HG03565 (cell line): ENCODE measurements around the gene NPW.
"Not testable (repeated sequence)": the region's sequence is repeated elsewhere in the genome, so short reads cannot be mapped to it uniquely, and the experiment has no call there.

ENCODE experiments used
- ATAC-seq: cut with Tn5 transposase; IDR thresholded peaks from one replicate; pipeline ENCODE4 v1.9.1; 2021; ENCODE audit warnings: mild to moderate bottlenecking, moderate library complexity; ENCODE audit not compliant: unreplicated experiment

Gene NPW

DNA sequence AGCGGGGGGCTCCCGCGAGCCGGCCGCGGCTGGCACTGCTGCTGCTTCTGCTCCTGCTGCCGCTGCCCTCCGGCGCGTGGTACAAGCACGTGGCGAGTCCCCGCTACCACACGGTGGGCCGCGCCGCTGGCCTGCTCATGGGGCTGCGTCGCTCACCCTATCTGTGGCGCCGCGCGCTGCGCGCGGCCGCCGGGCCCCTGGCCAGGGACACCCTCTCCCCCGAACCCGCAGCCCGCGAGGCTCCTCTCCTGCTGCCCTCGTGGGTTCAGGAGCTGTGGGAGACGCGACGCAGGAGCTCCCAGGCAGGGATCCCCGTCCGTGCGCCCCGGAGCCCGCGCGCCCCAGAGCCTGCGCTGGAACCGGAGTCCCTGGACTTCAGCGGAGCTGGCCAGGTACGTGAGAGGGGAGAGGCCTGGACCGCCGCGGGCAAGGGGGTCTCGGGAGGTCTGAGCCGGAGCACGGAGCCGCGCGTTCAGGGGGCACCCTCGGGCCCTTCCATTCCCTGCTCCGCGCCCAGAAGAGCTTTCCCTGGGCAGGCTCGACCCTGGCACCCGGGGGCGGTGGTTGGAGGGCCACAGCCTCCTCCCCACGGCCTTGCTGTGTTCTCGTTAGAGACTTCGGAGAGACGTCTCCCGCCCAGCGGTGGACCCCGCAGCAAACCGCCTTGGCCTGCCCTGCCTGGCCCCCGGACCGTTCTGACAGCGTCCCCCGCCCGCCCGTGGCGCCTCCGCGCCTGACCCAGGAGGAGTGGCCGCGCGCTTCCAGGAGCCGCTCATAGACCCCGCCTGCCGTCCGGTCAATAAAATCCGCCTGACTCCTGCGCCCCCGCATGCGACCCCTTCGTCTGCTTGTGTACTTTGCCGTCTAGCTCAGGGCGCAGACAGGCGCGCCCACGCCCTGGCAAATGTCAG lies 591 bp downstream of the NPW start:
- no peak for ATAC-seq

GRCh38 chr16:2022723-2023091 lies 3.1 kb downstream of the NPW start:
- ATAC-seq: no peak

GRCh38 chr16:2023092-2024031 lies 3.8 kb downstream of the NPW start:
- peak; percentile 70 for ATAC-seq

DNA sequence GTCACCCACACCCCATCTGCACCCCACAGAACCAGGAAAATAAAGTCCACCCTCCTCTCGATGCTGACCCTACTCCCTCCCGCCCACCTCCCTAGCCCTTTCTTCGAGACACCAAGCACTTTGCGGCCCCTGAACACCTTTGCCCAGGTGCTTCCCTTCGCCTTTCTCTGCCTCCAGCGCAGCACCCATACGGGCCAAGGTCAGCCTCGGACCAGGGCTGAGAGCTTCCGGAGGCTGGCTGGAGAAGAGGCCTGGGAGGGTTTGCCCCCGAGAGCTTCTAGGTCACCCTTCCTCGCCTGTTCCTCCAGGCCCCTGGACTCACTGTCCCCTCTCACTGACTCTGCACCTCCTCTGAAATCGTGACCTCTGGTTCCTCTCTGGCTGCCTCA lies 4.4 kb downstream of the NPW start:
- ATAC-seq: no peak

DNA sequence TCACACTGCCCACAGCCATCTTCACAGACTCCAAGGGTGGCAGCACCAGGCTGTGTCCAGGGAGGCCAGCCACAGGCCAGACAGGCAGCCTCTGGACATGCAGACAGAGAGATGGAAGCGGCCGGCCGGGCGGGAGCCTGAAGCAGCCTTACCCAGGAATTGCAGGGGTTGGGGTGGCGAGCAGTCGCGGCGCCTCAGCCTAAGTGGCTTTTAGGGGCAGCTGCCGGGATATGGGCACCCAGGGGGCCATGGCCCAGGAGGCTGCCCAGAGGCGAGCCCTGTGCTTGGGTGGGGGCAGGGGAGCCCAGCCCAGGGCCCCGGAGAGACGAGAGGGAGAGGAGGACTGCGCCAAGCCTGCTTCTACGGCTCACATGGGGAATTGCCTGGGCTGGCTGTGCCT lies 5.7 kb downstream of the NPW start:
- ATAC-seq: no peak

GRCh38 chr16:2025878-2026460 lies 6.4 kb downstream of the NPW start:
- ATAC-seq: no peak

DNA sequence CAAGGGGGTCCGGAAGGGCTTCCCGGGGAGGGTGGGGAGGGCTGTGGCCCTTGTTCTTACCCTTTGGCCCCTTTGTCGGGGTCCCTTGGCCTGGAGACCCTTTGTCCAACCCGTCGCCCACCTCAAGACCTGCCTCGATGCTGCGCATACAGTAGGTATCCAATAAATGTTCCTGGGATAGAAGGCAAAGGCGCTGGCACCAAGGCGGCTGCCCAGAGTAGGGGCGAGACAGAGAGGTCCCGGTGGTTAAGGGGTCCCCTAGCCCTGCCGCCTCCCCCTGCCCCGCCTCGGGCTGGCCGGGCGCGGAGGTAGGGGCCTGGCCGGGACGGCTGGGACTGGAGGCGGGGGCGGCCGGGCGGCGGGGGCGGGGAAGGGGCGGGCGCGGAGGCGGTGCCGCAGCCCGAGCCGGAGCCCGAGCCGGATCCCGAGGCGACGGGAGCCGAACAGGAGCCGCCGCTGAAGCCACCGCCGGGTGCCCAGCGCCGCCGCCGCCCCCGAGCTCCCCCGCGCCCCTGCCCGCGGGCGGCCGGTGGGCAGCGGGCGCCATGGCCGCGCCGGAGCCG lies 7.0 kb downstream of the NPW start, which contains the start of gene NHERF2:
Gene NHERF2, plus strand, starts transcription at position 442 of the 563 bp plus-strand sequence. Its CDS starts 104 bp downstream, at position 546.
- no peak for ATAC-seq

DNA sequence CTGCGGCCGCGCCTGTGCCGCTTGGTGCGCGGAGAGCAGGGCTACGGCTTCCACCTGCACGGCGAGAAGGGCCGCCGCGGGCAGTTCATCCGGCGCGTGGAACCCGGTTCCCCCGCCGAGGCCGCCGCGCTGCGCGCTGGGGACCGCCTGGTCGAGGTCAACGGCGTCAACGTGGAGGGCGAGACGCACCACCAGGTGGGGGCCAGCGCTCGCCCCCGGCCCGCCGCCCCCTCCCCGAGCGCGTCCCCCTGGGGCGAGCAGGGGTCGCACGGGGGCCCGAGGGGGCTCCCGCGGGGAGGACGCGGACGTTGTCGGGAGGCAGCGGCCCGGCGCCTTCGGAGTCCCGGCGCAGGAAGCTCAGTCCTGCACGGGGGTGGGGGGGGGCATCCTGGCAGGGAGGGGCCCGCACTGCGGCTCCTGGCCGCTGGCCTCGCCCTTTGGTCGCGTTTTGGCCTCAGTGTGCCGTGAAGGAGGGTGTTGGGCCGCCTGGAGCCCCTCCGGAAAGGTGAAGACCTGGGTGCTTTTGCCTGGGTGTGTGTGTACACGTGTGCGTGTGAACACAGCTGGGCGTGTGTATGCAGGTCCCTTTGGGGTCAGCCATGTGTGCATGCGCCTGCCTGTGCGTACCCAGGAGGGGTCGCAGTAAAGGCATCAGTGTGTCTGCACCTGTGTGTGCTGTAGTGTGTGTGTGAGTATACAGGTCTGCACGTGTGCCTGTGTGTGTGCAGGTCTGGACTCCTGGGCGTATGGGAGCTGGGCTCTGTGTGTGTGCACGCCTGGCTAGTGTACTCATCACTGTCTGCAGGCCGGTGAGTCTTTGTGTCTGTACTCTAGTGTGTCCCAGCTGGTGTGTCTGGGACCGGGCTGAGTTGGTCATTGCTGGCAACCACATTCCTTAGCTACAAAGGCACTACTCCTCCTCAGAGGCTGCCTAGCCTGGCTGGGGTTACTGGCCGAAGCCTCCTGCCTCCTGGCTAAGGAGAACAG lies 7.7 kb downstream of the NPW start:
- ATAC-seq: no peak

- ATAC-seq: no peak
These were observed 8.6 kb downstream of the NPW start for GRCh38 chr16:2028146-2028545.

DNA sequence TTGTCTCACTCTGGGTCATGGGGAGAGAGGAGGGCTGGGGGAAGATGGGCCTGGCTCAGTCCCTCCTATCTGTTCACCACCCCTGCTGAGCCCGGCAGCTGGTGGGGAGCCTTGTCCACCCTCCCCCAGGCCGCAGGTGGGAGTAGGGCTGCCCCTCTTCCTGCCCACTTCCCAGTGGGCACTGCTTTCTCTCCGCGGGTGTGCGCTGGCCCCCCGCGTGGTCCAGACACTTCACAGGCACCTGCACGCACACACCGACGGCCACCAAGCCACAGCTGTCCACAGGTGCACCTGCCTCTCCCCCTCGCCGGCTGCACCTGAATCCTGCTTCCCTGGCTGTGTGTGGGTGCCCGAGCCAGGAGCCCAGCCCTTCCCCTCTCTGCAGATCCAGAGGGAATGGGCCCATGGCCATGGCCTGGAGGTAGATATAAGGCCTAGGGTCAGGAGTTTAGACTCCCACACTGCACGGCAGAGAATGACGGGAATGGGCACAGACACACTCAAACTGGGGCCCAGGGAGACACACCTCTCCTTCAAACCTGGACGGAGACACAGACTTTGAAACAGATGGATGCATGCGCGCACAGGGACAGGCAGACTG lies 9.1 kb downstream of the NPW start:
- ATAC-seq: no peak

DNA sequence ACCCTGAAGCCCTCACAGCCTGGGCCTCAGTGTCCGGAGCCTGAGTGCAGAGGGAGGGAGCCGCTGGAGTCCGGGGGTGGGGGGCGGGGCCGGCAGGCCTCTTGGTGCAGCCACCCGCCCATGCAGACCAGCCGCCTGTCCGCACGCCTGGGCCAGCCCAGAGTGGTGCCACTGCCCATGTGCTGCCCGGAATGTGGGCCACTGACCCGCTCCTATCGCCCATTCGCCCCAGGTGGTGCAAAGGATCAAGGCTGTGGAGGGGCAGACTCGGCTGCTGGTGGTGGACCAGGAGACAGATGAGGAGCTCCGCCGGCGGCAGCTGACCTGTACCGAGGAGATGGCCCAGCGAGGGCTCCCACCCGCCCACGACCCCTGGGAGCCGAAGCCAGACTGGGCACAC lies 9.8 kb downstream of the NPW start:
- no peak for ATAC-seq

- ATAC-seq: no peak
These were observed 10.5 kb downstream of the NPW start for GRCh38 chr16:2030036-2030435.

DNA sequence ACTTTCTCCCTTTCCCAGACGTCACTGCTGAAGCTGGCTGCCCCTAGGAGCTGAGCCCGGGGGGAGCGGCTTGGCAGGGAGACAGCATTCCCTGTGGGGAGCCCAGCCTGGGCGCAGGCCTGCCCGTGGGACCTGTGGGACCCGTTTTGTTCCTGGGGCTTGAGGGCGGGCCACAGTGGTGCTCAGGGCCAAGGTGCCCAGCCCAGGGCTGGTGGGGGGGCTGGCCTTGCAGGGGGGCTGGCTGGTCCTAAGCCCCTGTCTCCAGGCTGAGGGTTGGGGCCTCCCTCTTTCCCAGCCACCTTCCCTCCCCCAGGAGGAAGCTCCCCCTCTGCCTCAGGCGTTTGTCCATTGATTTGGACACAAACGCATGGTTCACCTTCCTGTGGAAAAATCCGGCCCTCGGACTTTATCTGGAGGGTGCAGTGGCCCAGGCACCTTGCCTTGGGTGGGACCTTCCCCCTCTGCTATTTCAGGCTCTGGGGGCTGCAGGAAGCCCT lies 11.5 kb downstream of the NPW start:
- ATAC-seq: no peak

DNA sequence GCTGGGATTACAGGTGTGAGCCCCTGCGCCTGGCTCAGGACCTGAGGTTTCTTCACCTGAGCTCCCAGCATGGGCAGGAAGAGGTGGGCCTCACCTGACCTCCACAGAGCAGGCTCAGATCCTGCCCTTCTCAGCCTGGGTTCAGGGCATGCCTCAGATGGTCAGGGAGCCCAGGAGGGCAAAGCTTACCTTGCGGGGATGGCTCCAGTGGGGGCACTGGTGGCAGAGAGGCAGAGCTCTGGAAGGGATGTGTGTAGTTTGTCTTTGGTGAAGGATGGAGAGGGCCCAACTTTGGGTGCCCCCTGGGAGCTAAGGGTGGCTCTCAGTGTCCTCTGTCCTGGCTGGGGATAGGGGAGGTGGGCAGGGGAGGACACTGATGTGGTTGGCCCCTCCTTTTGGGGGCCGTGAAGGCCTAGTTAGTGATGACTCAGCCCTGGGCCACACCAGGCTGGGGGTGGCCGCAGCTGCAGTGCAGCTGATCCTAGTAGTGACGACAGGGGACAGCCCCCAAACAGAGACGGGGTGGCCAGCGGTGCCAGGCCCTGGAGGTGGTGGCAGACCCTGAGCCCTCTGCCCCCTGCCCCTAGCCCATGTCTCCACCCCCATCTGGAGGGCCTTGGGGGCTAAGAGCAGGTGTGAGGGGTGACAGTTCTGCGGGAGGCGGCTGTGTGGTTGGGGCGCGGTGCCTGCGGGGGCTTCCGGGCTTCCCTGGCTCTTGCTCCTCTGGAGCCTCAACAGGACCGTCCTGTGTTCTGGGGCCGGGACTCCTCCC lies 12.9 kb downstream of the NPW start:
- ATAC-seq: no peak

- ATAC-seq: no peak
These were observed 13.7 kb downstream of the NPW start for GRCh38 chr16:2033057-2033908.

- not testable (repeated sequence) for ATAC-seq
These were observed 14.5 kb downstream of the NPW start for GRCh38 chr16:2033909-2034695.
